Stimulated activated CD4-positive, alpha-beta T cell treated with anti-CD3 and anti-CD28 coated beads, Interleukin-15, amount 100 ng/mL, for 1 hour (primary cell): ENCODE results near the gene RBSN.
"Not testable (repeated sequence)": the region's sequence is repeated elsewhere in the genome, so short reads cannot be mapped to it uniquely, and the experiment has no call there.

ENCODE experiments used
- DNase-seq, 2 donors: peaks; one replicate each; pipeline ENCODE4 v3.0.0-alpha.2; 2020; ENCODE audit warnings: low read depth in 1 of 2, low spot score in 1 of 2

RBSN gene

DNA sequence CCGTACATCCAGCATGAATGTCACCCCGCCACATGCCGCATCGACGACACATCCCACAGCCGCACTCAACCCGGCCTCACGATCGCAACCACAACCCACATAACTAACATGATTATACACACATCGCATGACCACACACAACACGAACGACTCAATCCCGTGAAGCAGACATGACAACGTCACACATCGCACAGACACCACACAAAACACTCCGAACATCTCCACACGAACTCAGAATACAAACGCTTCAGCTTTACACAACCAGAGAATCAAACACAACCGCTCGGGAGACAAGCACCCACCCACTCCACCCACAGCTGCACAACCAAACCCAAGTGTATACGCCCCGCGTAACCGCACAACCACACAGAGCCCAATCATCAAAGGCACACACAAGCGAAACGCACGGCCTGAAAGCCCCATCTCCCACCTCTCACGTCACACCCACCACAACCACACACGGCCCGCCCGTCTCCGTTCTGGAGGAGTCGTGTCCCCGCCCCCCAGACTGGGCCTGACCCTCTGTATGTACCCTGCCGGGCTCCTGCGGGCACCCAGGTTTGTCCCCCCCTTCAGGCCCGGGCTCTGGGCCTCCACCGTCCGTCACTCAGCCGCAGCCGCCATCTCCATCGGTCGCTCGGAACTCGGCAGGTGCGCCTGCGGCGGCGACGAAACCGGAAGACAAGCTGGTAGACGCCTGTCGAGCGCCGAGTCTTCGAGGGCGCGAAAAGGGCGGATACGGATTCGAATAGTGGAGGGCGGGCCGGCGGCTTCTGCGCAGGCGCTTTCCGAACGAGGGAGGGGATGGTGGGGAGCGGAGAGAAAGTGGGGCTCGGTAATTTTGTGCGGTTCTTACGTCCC lies at the start of gene RBSN:
Gene RBSN (minus strand): TSS at position 646 of the 861 bp plus-strand sequence. CDS start 3,028 bp downstream, outside the sequence.
- DNase-seq: peak; percentile 87 to 90

DNA sequence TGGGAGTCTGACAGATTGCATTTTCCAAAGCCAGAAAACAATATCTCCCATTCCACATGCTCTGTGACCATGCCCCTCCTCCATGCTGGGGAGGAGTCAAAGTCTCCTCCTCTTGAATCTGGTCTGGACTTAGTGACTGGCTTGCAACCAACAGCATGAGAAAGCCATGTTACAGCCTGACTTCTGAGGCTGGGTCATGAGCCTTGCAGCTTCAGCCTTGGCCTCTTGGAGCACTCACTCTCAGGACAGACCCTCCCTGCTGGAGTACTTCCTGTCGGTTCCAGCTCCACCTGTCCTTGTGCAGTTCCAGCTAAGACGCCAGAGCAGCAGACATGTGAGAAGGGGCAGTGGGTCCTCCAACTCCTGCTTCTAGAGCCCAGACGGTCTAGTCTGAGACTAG lies 49.7 kb upstream of the RBSN start:
- no peak for DNase-seq

DNA sequence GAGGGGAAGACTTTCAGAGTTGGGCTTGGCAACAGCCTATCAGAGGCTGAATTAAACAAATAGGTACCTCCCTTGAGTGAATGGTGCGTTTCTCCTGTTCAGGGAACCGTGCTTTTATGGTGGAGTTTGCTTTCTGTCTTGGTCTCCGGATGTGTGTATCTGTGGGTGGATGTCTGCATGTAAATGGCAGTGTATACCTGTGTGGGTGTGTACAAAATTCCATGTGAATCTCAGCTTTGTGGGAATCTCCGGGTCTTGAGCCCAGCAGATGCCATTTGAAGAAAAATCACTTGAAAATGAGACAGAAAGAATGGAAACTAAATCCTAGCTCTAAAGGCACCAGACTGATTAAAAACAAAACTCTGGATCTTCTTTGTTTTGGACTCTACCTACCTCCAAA lies 37.9 kb upstream of the RBSN start:
- not testable (repeated sequence) for DNase-seq

DNA sequence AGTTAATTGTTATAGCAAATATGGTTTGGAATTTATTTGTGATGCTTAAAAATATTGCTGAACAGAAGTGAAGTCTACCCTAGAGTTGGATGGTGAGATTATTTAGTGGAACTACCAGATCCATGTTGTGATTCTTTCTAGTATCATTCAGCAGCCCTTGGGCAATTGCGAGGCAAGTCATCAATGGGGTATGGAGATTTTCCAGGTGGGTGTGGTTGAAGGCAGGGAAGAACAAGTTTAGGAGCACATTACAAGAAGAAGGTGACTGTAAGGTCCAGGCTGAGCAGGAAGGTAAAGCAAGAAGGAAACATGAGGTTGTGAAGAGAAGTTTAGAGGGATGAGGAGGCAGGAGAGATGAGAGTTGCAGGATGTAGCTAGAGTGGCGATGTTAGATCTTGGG lies 36.0 kb upstream of the RBSN start:
- DNase-seq: not testable (repeated sequence)

GRCh38 chr3:15128403-15128802 lies 29.5 kb upstream of the RBSN start:
- DNase-seq: not testable (repeated sequence)

GRCh38 chr3:15126975-15127374 lies 28.0 kb upstream of the RBSN start:
- DNase-seq: not testable (repeated sequence)

DNA sequence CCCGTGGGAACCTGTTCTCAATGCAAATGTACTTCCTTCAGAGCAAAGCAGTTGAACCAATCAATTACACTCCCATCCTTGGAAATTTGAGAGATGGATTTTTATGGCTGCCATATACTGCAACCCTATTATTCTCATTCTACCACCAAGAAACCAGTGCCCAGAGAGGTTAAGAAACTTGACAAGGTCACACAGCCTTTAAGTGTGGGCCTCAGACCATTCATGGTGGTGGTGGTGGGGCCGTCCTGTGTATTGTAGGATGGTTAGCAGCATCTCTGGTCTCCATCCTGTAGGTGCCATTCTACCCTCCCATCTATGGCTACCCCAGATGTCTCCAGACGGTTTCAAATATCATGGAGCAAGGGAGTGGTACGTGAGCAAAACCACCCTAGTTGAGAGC lies 23.4 kb upstream of the RBSN start:
- DNase-seq: no peak

DNA sequence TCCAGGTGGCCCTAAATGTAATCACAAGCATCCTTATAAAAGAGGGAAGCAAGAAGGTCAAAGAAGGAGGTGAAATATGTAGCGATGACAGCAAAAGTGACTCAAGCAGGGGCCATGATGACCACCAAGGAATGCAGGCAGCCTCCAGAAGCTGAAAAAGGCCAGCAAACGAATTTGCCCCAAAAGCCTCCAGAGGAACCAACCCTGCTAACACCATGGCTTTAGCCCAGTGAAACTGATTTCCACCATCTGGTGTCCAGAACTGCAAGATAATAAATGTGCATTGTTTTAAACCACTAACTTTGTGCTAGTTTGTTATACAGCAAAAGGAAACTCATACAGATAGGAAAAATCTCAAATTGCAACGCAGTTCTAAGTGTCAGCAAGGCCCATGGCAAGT lies 23.0 kb upstream of the RBSN start:
- DNase-seq: no peak

DNA sequence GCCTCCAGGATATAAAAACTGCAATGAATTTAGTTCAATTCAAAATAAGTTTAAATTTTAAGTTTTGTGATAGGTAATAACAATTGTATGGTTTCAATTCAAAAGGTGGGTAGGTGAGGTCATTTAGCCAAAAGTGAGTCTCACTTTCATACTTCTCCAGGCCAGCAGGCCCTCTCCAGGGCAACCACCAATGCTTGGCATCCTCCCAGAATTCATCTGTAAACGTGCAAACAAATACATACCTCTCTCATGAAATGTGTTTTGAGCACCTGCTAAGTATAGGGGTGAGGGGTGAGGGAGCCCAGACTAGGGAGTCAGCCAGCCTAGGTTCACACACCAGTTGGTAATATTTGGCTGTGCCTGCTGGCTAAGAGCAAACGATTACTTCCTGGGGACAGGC lies 22.0 kb upstream of the RBSN start:
- no peak for DNase-seq

DNA sequence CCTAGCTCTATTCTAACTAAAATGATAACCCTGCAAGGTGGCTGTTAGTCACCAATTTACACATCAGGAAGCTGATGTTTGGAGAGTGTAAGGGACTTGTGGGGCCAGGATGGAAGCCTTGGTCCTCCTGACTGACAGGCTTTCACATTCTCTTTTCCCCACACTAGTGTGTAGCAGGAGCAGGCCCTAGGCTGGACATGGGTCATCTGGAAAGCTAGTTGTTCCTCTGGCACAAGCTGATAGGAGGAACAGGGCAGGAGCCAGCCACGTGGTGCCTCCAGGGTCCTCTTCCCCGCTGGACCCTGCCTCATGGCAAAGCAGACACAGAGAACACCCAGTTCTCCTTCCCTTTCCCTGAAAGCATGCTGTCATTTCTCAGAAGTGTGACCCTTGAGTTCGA lies 18.1 kb upstream of the RBSN start:
- DNase-seq: no peak

GRCh38 chr3:15116032-15116669 lies 17.2 kb upstream of the RBSN start:
- DNase-seq: no peak

DNA sequence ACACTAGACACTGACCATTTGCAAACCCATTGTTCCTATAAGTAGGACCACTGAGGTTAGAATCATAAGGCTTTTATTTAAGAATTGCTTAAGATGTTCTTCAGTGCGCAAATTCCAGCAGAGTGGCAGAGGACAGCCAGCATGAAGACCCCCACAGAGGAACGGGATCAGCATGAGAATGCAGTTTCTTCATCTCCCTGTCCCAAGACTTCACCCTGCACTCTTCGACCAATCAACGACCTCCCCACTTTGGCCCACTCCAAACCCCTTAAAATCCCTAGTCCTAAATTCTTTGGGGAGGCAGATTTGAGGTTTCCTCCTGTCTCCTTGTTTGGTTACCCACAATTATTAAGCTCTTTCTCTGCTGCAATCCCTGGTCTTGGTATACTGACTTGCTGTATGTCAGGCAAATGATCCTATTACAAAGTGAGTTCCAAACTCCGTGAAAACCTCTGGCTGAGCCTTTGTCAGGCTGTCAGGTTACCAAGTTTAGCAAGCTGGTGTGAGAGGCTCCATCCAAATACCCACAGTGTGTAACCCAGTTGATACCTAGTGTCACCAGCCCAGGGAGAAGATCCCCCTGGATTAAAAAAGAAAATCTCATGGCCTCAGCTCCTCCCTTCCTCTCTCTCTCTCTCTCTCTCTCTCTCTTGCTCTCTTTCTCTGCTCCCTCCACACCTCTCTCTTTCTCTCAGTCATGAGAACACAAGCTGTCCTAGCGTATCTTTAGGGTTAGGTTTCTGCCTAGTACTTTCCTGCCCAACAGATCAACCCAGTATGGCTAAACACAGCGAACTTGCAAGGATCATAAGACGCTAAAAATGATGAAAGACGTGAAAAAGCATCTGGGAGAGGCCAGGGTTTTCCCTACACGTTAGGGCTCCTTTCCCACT lies 15.8 kb upstream of the RBSN start:
- no peak for DNase-seq

- DNase-seq: no peak
These were observed 14.9 kb upstream of the RBSN start for GRCh38 chr3:15113884-15114283.

DNA sequence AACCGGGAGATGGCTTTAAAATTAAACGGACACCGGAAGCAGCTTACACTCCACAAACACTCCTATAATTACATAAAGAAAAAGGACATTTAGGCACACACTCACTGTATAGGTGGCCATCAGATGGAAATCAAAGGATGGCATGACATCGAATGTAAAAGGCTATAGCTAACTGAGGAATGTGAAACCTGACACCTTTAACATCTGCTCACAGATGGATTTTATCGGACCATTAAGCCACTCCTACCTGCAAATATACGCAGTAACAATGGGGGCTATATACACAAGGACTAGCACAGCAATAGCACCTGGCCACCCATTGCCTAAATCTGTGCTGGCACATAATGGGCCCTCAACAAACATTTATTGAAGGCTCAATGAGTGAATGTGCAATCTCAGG lies 14.5 kb upstream of the RBSN start:
- DNase-seq: no peak

DNA sequence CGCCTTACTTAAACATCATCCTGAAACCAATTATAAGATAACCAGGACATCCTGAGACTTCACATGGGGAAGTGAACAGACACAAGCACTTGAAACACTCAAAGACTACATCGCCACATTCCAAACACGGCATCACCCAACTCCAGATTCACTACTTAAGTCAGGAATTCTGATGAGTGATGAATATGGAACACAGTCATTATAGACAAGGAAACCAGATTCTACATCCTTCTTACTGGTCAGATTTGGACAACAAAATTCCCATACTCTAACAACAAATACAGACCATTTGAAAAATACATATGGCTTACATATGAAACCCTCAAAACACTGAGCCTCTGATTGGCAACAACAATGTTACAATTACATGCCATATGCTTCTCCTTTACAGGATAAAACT lies 13.1 kb upstream of the RBSN start:
- no peak for DNase-seq

DNA sequence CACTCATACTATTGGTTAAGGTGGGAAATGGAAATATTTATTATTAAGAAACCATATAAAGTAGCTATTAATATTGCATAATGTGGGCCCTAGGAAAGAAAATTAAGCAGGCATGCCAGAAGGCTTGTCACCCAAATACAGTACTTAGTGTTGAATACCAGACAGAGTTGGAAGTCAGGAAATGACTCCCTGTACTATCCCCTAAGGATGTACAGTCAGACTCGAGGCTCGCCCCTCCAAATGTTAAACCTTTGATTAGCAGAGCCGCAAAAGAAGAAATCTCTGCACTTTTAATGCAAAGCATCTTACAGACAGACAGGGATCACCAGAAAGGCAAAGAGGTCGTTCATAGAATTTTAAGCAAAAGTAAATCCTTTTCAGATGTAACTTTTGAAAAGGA lies 11.3 kb upstream of the RBSN start:
- no peak for DNase-seq

GRCh38 chr3:15108869-15109268 lies 9.9 kb upstream of the RBSN start:
- DNase-seq: no peak

GRCh38 chr3:15108082-15108545 lies 9.2 kb upstream of the RBSN start:
- peak; percentile 49 to 63 for DNase-seq

GRCh38 chr3:15107075-15107947 lies 8.4 kb upstream of the RBSN start:
- no peak for DNase-seq

DNA sequence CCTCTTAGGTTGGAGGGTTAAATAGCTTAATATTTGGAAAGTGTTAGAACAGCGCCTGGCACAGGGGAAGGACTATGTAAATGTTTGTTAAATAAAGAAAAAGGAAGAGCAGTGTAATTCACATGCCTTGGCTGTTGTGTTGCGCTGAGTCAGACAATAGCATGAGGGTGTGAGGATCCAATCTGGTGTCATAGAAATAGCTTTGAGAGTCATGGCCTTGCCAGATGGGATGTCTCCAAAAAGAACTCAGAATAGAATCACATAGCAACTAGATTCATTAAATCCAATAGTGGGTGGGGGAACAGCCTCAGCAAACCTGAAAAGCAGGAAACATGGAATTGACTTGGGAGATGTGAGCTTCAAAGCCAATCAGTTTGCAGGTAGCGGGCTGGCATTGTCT lies 3.9 kb upstream of the RBSN start:
- DNase-seq: no peak

GRCh38 chr3:15102256-15102655 lies 3.3 kb upstream of the RBSN start:
- DNase-seq: no peak
